ENCODE measurements around the gene EYS. TPM values are rescaled to one million over a fixed set of nuclear protein-coding genes. Genes with fewer than 3 reads are reported as not detected.

The EYS gene
- total and polyA plus RNA-seq, 4 donors, result 0.08 to 0.63 (median 0.36) TPM

GRCh38 chr6:65088575-65088974, 618.5 kb downstream of the EYS start:
- DNase-seq (ENCODE audit: low spot score), result no peak
- WGBS, result 73% methylated on average over 3 of the region's 3 CpGs

GRCh38 chr6:65081756-65082155, 625.3 kb downstream of the EYS start:
- DNase-seq (ENCODE audit: low spot score), result no peak
- Histone ChIP-seq H3K9ac (ENCODE audit: low read depth in 1 of 2, low read length in 2 of 2) (no peak overlapping the region), H3K36me3 (ENCODE audit: control insufficient read depth in 4 of 4, insufficient read depth in 3 of 4, low read depth in 1 of 4, low read length in 3 of 4) (no peaks in the 10 kb centered on the region), H3K27me3 (ENCODE audit: control insufficient read depth in 4 of 4, insufficient read depth in 4 of 4, low read length in 3 of 4) (no peaks in the 10 kb centered on the region), H3K4me1 (ENCODE audit: control insufficient read depth in 4 of 4, insufficient read depth in 4 of 4, low read length in 3 of 4) (no peaks in the 10 kb centered on the region), H3K4me3 (ENCODE audit: low read depth in 1 of 3, low read length in 3 of 3) (no peak overlapping the region), H3K9me3 (ENCODE audit: control insufficient read depth in 4 of 4, low read length in 3 of 4) (no peaks in the 10 kb centered on the region), H3K27ac (ENCODE audit: low read depth in 1 of 2, low read length in 2 of 2) (no peak overlapping the region)
- WGBS, result 88% methylated on average over 1 of the region's 1 CpG
- no peak for TF ChIP-seq SP1 (IDR thresholded peaks at IDR 0.05)

More at GRCh38 chr6:65088575-65088974, 618.5 kb downstream of the EYS start:
- no peaks in the 10 kb centered on the region for H3K4me1 ChIP-seq (ENCODE audit: control insufficient read depth in 4 of 4, insufficient read depth in 4 of 4, low read length in 3 of 4)
- H3K4me3 ChIP-seq (ENCODE audit: low read depth in 1 of 3, low read length in 3 of 3), result no peak overlapping the region
- H3K27me3 ChIP-seq (ENCODE audit: control insufficient read depth in 4 of 4, insufficient read depth in 4 of 4, low read length in 3 of 4), result no peaks in the 10 kb centered on the region
- TF ChIP-seq ATF3 (IDR thresholded peaks at IDR 0.05) (no peak), HNF4A (conservative IDR thresholded peaks at IDR 0.05) (no peak), HNF4G (IDR thresholded peaks at IDR 0.05) (no peak), MAX (IDR thresholded peaks at IDR 0.05) (no peak)
- no peak overlapping the region for H3K9ac ChIP-seq (ENCODE audit: low read depth in 1 of 2, low read length in 2 of 2)
- no peak overlapping the region for H3K27ac ChIP-seq (ENCODE audit: low read depth in 1 of 2, low read length in 2 of 2)
- no peaks in the 10 kb centered on the region for H3K9me3 ChIP-seq (ENCODE audit: control insufficient read depth in 4 of 4, low read length in 3 of 4)
- H3K36me3 ChIP-seq (ENCODE audit: control insufficient read depth in 4 of 4, insufficient read depth in 3 of 4, low read depth in 1 of 4, low read length in 3 of 4), result no peaks in the 10 kb centered on the region

GRCh38 chr6:65075705-65076230, 631.3 kb downstream of the EYS start:
- Histone ChIP-seq H3K36me3 (ENCODE audit: control insufficient read depth in 4 of 4, insufficient read depth in 3 of 4, low read depth in 1 of 4, low read length in 3 of 4) (no peaks in the 10 kb centered on the region), H3K27me3 (ENCODE audit: control insufficient read depth in 4 of 4, insufficient read depth in 4 of 4, low read length in 3 of 4) (no peaks in the 10 kb centered on the region), H3K4me1 (ENCODE audit: control insufficient read depth in 4 of 4, insufficient read depth in 4 of 4, low read length in 3 of 4) (no peaks in the 10 kb centered on the region), H3K27ac (ENCODE audit: low read depth in 1 of 2, low read length in 2 of 2) (no peak overlapping the region), H3K9me3 (ENCODE audit: control insufficient read depth in 4 of 4, low read length in 3 of 4) (no peaks in the 10 kb centered on the region), H3K4me3 (ENCODE audit: low read depth in 1 of 3, low read length in 3 of 3) (no peak overlapping the region), H3K9ac (ENCODE audit: low read depth in 1 of 2, low read length in 2 of 2) (no peak overlapping the region)
- TF ChIP-seq REST (IDR thresholded peaks at IDR 0.05), result no peak
- TF ChIP-seq EGR1 (IDR thresholded peaks at IDR 0.05; ENCODE audit: low read depth in 2 of 2), result no peak
- no peak for TF ChIP-seq RAD21 (IDR thresholded peaks at IDR 0.05)
- no peak for TF ChIP-seq ATF3 (IDR thresholded peaks at IDR 0.05)
- TF ChIP-seq MAX (IDR thresholded peaks at IDR 0.05), result no peak
- no peak for TF ChIP-seq SP1 (IDR thresholded peaks at IDR 0.05)
- no peak for TF ChIP-seq NR2F2 (IDR thresholded peaks at IDR 0.05)
- no peak for TF ChIP-seq HNF4G (IDR thresholded peaks at IDR 0.05)
- TF ChIP-seq JUND (IDR thresholded peaks at IDR 0.05), result no peak
- DNase-seq (ENCODE audit: low spot score), result no peak
